ENCODE measurements around the gene HDLBP.

- TF ChIP-seq CTCF (conservative IDR thresholded peaks at IDR 0.05; ENCODE audit: low read depth, low read length) (no peak), POLR2A (IDR thresholded peaks at IDR 0.05; ENCODE audit: low read depth, low read length) (no peak), MAZ (IDR thresholded peaks at IDR 0.05; ENCODE audit: borderline replicate concordance, low read depth, low read length) (no peak), RAD21 (IDR thresholded peaks at IDR 0.05; ENCODE audit: low read length) (no peak), RFX5 (IDR thresholded peaks at IDR 0.05; ENCODE audit: low read depth, low read length) (no peak), CHD1 (IDR thresholded peaks at IDR 0.05; ENCODE audit: low read depth, low read length) (no peak), SMC3 (IDR thresholded peaks at IDR 0.05; ENCODE audit: low read depth, low read length) (no peak), CEBPB (IDR thresholded peaks at IDR 0.05; ENCODE audit: low read depth, low read length) (no peak), FOS (IDR thresholded peaks at IDR 0.05; ENCODE audit: low read depth, low read length) (no peak), RCOR1 (IDR thresholded peaks at IDR 0.05; ENCODE audit: insufficient replicate concordance, low read length) (no peak), MAFK (IDR thresholded peaks at IDR 0.05; ENCODE audit: low read depth, low read length) (no peak)
- TF ChIP-seq, protein P1, sequence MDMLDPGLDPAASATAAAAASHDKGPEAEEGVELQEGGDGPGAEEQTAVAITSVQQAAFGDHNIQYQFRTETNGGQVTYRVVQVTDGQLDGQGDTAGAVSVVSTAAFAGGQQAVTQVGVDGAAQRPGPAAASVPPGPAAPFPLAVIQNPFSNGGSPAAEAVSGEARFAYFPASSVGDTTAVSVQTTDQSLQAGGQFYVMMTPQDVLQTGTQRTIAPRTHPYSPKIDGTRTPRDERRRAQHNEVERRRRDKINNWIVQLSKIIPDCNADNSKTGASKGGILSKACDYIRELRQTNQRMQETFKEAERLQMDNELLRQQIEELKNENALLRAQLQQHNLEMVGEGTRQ (IDR thresholded peaks at IDR 0.05; ENCODE audit: low read depth, low read length): no peak
- TF ChIP-seq, protein P2, sequence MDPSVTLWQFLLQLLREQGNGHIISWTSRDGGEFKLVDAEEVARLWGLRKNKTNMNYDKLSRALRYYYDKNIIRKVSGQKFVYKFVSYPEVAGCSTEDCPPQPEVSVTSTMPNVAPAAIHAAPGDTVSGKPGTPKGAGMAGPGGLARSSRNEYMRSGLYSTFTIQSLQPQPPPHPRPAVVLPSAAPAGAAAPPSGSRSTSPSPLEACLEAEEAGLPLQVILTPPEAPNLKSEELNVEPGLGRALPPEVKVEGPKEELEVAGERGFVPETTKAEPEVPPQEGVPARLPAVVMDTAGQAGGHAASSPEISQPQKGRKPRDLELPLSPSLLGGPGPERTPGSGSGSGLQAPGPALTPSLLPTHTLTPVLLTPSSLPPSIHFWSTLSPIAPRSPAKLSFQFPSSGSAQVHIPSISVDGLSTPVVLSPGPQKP (IDR thresholded peaks at IDR 0.05; ENCODE audit: borderline replicate concordance, low read depth, low read length): no peak
Observed at GRCh38 chr2:241295326-241296095, 20.0 kb downstream of the HDLBP start.
